Lower lobe of right lung (tissue), 2 donors: ENCODE results near the gene DCAF6. TPM values are rescaled to one million over a fixed set of nuclear protein-coding genes. Genes with fewer than 3 reads are reported as not detected.

Experiments
- ATAC-seq, 2 donors: fragments of 200-7000 bp; cut with Tn5 transposase; one replicate each; pipeline ENCODE4 v1.9.1; 2020 to 2022; ENCODE audit warnings: mild to moderate bottlenecking in 2 of 2, moderate library complexity in 2 of 2
- DNase-seq: peaks from one replicate; pipeline ENCODE4 v3.0.0-alpha.2; 2020
- H3K27ac ChIP-seq: fragments of 200-600 bp; one replicate; pipeline ENCODE4 v1.8.0; 2022
- H3K27me3 ChIP-seq: fragments of 200-600 bp; one replicate; pipeline ENCODE4 v1.8.0; 2022; ENCODE audit warnings: low read depth
- H3K36me3 ChIP-seq: fragments of 200-600 bp; one replicate; pipeline ENCODE4 v1.8.0; 2022; ENCODE audit warnings: mild to moderate bottlenecking
- H3K4me1 ChIP-seq: fragments of 200-600 bp; one replicate; pipeline ENCODE4 v1.8.0; 2022
- H3K4me3 ChIP-seq: fragments of 200-600 bp; one replicate; pipeline ENCODE4 v1.8.0; 2022; ENCODE audit warnings: mild to moderate bottlenecking
- H3K9me3 ChIP-seq: fragments of 200-600 bp; one replicate; pipeline ENCODE4 v1.8.0; 2022
- intact Hi-C: fragments of 100-400 bp; cut with DNase I; formaldehyde crosslinking; loops from one replicate; pipeline ENCODE4 v1.11.0; 2022
- total RNA-seq: library from RNA; stranded (reverse); fragmentation: NEBNext Ultra II Directional; extraction: Animal tissue kit (Norgen Biotek cat#: 25700); gene quantifications from one replicate; pipeline ENCODE4 v1.2.1, GENCODE V29; 2021
- TF ChIP-seq, protein P1 (sequence below): fragments of 200-600 bp; IDR thresholded peaks from one replicate; pipeline ENCODE4 v1.8.0; 2022; ENCODE audit warnings: antibody characterized with exemption, mild to moderate bottlenecking
- donor health status: DM: no; HTN: yes; CAD: no; lungs with severe emphysema.

Gene DCAF6
- total RNA-seq, 1 donor from 2014 or later: 50.6 TPM

GRCh38 chr1:168089979-168090337, 153.5 kb downstream of the DCAF6 start:
- no peak overlapping the region for H3K27ac ChIP-seq
- H3K4me3 ChIP-seq: no peak overlapping the region
- no peaks in the 10 kb centered on the region for H3K9me3 ChIP-seq
- no peaks in the 10 kb centered on the region for H3K27me3 ChIP-seq
- intact Hi-C loops: no loop called here
- H3K4me1 ChIP-seq: peaks cover 6% of the 10 kb centered on the region
- H3K36me3 ChIP-seq: no peaks in the 10 kb centered on the region
- TF ChIP-seq, protein P1, sequence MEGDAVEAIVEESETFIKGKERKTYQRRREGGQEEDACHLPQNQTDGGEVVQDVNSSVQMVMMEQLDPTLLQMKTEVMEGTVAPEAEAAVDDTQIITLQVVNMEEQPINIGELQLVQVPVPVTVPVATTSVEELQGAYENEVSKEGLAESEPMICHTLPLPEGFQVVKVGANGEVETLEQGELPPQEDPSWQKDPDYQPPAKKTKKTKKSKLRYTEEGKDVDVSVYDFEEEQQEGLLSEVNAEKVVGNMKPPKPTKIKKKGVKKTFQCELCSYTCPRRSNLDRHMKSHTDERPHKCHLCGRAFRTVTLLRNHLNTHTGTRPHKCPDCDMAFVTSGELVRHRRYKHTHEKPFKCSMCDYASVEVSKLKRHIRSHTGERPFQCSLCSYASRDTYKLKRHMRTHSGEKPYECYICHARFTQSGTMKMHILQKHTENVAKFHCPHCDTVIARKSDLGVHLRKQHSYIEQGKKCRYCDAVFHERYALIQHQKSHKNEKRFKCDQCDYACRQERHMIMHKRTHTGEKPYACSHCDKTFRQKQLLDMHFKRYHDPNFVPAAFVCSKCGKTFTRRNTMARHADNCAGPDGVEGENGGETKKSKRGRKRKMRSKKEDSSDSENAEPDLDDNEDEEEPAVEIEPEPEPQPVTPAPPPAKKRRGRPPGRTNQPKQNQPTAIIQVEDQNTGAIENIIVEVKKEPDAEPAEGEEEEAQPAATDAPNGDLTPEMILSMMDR: no peak
- ATAC-seq: no peak
- DNase-seq: no peak

DNA sequence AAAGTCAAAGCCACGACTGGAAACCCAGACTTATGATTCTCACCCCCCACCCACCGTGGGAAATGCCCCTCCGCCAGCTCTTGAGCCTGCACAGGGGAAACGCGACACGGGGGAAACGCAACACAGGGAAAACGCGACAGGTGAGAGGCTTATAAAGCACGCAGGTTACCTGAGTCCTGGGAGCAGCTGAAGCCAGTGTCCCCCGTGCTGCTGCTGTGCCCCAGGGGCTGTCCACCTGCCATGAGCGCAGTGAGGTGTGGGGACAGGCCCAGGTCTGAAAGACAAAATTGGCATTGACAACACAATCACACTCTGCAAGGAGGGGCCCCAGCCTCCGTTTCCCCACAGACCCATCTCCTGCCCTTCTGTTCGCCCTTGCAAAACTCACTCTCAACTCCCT, 153.9 kb downstream of the DCAF6 start:
- Histone ChIP-seq H3K4me1 (peaks cover 6% of the 10 kb centered on the region), H3K4me3 (no peak overlapping the region), H3K27ac (no peak overlapping the region), H3K9me3 (no peaks in the 10 kb centered on the region), H3K36me3 (no peaks in the 10 kb centered on the region), H3K27me3 (no peaks in the 10 kb centered on the region)
- ATAC-seq (no peak), DNase-seq (no peak)
- TF ChIP-seq, protein P1: no peak
- intact Hi-C loops: no loop called here

GRCh38 chr1:168091063-168091462, 154.6 kb downstream of the DCAF6 start:
- peaks cover 1% of the 10 kb centered on the region for H3K4me1 ChIP-seq
- H3K36me3 ChIP-seq: no peaks in the 10 kb centered on the region
- H3K27ac ChIP-seq: no peak overlapping the region
- DNase-seq (no peak), ATAC-seq (no peak)
- TF ChIP-seq, protein P1: no peak
- H3K9me3 ChIP-seq: no peaks in the 10 kb centered on the region
- no peaks in the 10 kb centered on the region for H3K27me3 ChIP-seq
- no peak overlapping the region for H3K4me3 ChIP-seq
- intact Hi-C loops: no loop called here

GRCh38 chr1:168091720-168092550, 155.5 kb downstream of the DCAF6 start:
- TF ChIP-seq, protein P1: no peak
- ATAC-seq: no peak
- no peak for DNase-seq
- intact Hi-C loops: no loop called here
- no peak overlapping the region for H3K4me3 ChIP-seq
- no peaks in the 10 kb centered on the region for H3K9me3 ChIP-seq
- no peaks in the 10 kb centered on the region for H3K36me3 ChIP-seq
- no peak overlapping the region for H3K27ac ChIP-seq
- H3K4me1 ChIP-seq: no peaks in the 10 kb centered on the region
- no peaks in the 10 kb centered on the region for H3K27me3 ChIP-seq

GRCh38 chr1:168092566-168093355, 156.3 kb downstream of the DCAF6 start:
- no peaks in the 10 kb centered on the region for H3K27me3 ChIP-seq
- no peak overlapping the region for H3K27ac ChIP-seq
- ATAC-seq (peak in 1 of 2 donors; percentile 33), DNase-seq (no peak)
- no peaks in the 10 kb centered on the region for H3K4me1 ChIP-seq
- H3K36me3 ChIP-seq: no peaks in the 10 kb centered on the region
- intact Hi-C loops: no loop called here
- H3K9me3 ChIP-seq: no peaks in the 10 kb centered on the region
- H3K4me3 ChIP-seq: no peak overlapping the region
- TF ChIP-seq, protein P1: peak; percentile 19
